ENCODE measurements around the gene CRLF2.
A peak's percentile ranks its signal among the peaks of the same experiment; 100 is the strongest.
"Not testable (repeated sequence)": the region's sequence is repeated elsewhere in the genome, so short reads cannot be mapped to it uniquely, and the experiment has no call there.

CRLF2 gene

GRCh38 chrX:1212532-1212931, at the start of gene CRLF2:
Gene CRLF2, minus strand, starts transcription at chrX:1212649. Its CDS starts 15 bp downstream, at chrX:1212634.
- Histone ChIP-seq H3K27ac (ENCODE audit: low read depth, low read length) (no peak within 1 kb of the TSS), H3K9me3 (ENCODE audit: control insufficient read depth, insufficient read depth, low read length) (no peaks in the 10 kb centered on the region), H3K27me3 (ENCODE audit: control insufficient read depth, insufficient read depth, low read length) (no peaks in the 10 kb centered on the region), H3K4me3 (ENCODE audit: low read depth, low read length) (no peak within 1 kb of the TSS), H3K36me3 (ENCODE audit: control insufficient read depth, insufficient read depth, low read length) (no peaks in the 10 kb centered on the region), H3K9ac (ENCODE audit: low read depth, low read length) (no peak within 1 kb of the TSS), H3K4me1 (ENCODE audit: control insufficient read depth, insufficient read depth, low read length) (no peaks in the 10 kb centered on the region)

GRCh38 chrX:1261771-1262170, 49.3 kb upstream of the CRLF2 start:
- not testable (repeated sequence) for H3K9ac ChIP-seq (ENCODE audit: low read depth, low read length); H3K4me3 ChIP-seq (ENCODE audit: low read depth, low read length); H3K27me3 ChIP-seq (ENCODE audit: control insufficient read depth, insufficient read depth, low read length); H3K27ac ChIP-seq (ENCODE audit: low read depth, low read length); H3K4me1 ChIP-seq (ENCODE audit: control insufficient read depth, insufficient read depth, low read length); H3K36me3 ChIP-seq (ENCODE audit: control insufficient read depth, insufficient read depth, low read length); H3K9me3 ChIP-seq (ENCODE audit: control insufficient read depth, insufficient read depth, low read length)

GRCh38 chrX:1261285-1261684, 48.8 kb upstream of the CRLF2 start:
- Histone ChIP-seq H3K9ac (ENCODE audit: low read depth, low read length) (no peak overlapping the region), H3K27ac (ENCODE audit: low read depth, low read length) (no peak overlapping the region), H3K9me3 (ENCODE audit: control insufficient read depth, insufficient read depth, low read length) (no peaks in the 10 kb centered on the region), H3K36me3 (ENCODE audit: control insufficient read depth, insufficient read depth, low read length) (peaks cover 3% of the 10 kb centered on the region; the same call in 1 of the 2 replicates), H3K4me3 (ENCODE audit: low read depth, low read length) (no peak overlapping the region), H3K27me3 (ENCODE audit: control insufficient read depth, insufficient read depth, low read length) (no peaks in the 10 kb centered on the region), H3K4me1 (ENCODE audit: control insufficient read depth, insufficient read depth, low read length) (no peaks in the 10 kb centered on the region; the same call in 1 of the 2 replicates)

GRCh38 chrX:1252861-1253260, 40.4 kb upstream of the CRLF2 start:
- no peaks in the 10 kb centered on the region for H3K27me3 ChIP-seq (ENCODE audit: control insufficient read depth, insufficient read depth, low read length)

GRCh38 chrX:1249101-1249887, 36.8 kb upstream of the CRLF2 start:
- Histone ChIP-seq H3K27ac (ENCODE audit: low read depth, low read length) (peak overlapping the region; percentile 96), H3K27me3 (ENCODE audit: control insufficient read depth, insufficient read depth, low read length) (no peaks in the 10 kb centered on the region), H3K36me3 (ENCODE audit: control insufficient read depth, insufficient read depth, low read length) (no peaks in the 10 kb centered on the region), H3K4me1 (ENCODE audit: control insufficient read depth, insufficient read depth, low read length) (peaks cover 14% of the 10 kb centered on the region), H3K9ac (ENCODE audit: low read depth, low read length) (peak overlapping the region; percentile 45), H3K4me3 (ENCODE audit: low read depth, low read length) (peak overlapping the region; percentile 52), H3K9me3 (ENCODE audit: control insufficient read depth, insufficient read depth, low read length) (peaks cover 5% of the 10 kb centered on the region)

More at GRCh38 chrX:1252861-1253260, 40.4 kb upstream of the CRLF2 start:
- no peak overlapping the region for H3K27ac ChIP-seq (ENCODE audit: low read depth, low read length)
- H3K9me3 ChIP-seq (ENCODE audit: control insufficient read depth, insufficient read depth, low read length) = peaks cover 5% of the 10 kb centered on the region
- no peaks in the 10 kb centered on the region for H3K36me3 ChIP-seq (ENCODE audit: control insufficient read depth, insufficient read depth, low read length)
- no peak overlapping the region for H3K4me3 ChIP-seq (ENCODE audit: low read depth, low read length)
- H3K4me1 ChIP-seq (ENCODE audit: control insufficient read depth, insufficient read depth, low read length) = peaks cover 9% of the 10 kb centered on the region
- no peak overlapping the region for H3K9ac ChIP-seq (ENCODE audit: low read depth, low read length)

GRCh38 chrX:1248331-1249061, 36.0 kb upstream of the CRLF2 start:
- Histone ChIP-seq H3K9ac (ENCODE audit: low read depth, low read length) (peak overlapping the region; percentile 45), H3K27me3 (ENCODE audit: control insufficient read depth, insufficient read depth, low read length) (no peaks in the 10 kb centered on the region), H3K27ac (ENCODE audit: low read depth, low read length) (peak overlapping the region; percentile 96), H3K4me3 (ENCODE audit: low read depth, low read length) (peak overlapping the region; percentile 52), H3K4me1 (ENCODE audit: control insufficient read depth, insufficient read depth, low read length) (peaks cover 14% of the 10 kb centered on the region), H3K36me3 (ENCODE audit: control insufficient read depth, insufficient read depth, low read length) (no peaks in the 10 kb centered on the region), H3K9me3 (ENCODE audit: control insufficient read depth, insufficient read depth, low read length) (peaks cover 2% of the 10 kb centered on the region)

- H3K36me3 ChIP-seq (ENCODE audit: control insufficient read depth, insufficient read depth, low read length) = no peaks in the 10 kb centered on the region
- no peaks in the 10 kb centered on the region for H3K9me3 ChIP-seq (ENCODE audit: control insufficient read depth, insufficient read depth, low read length)
- H3K27me3 ChIP-seq (ENCODE audit: control insufficient read depth, insufficient read depth, low read length) = no peaks in the 10 kb centered on the region
- no peak overlapping the region for H3K27ac ChIP-seq (ENCODE audit: low read depth, low read length)
- H3K9ac ChIP-seq (ENCODE audit: low read depth, low read length) = no peak overlapping the region
- H3K4me3 ChIP-seq (ENCODE audit: low read depth, low read length) = no peak overlapping the region
- peaks cover 14% of the 10 kb centered on the region for H3K4me1 ChIP-seq (ENCODE audit: control insufficient read depth, insufficient read depth, low read length)
Measured at GRCh38 chrX:1246816-1247215, 34.4 kb upstream of the CRLF2 start.

- Histone ChIP-seq H3K27me3 (ENCODE audit: control insufficient read depth, insufficient read depth, low read length) (no peaks in the 10 kb centered on the region), H3K9ac (ENCODE audit: low read depth, low read length) (no peak overlapping the region), H3K9me3 (ENCODE audit: control insufficient read depth, insufficient read depth, low read length) (no peaks in the 10 kb centered on the region), H3K4me1 (ENCODE audit: control insufficient read depth, insufficient read depth, low read length) (peaks cover 13% of the 10 kb centered on the region), H3K4me3 (ENCODE audit: low read depth, low read length) (no peak overlapping the region), H3K27ac (ENCODE audit: low read depth, low read length) (no peak overlapping the region), H3K36me3 (ENCODE audit: control insufficient read depth, insufficient read depth, low read length) (no peaks in the 10 kb centered on the region)
Measured at GRCh38 chrX:1244164-1245076, 32.0 kb upstream of the CRLF2 start.

- no peaks in the 10 kb centered on the region for H3K36me3 ChIP-seq (ENCODE audit: control insufficient read depth, insufficient read depth, low read length)
- no peak overlapping the region for H3K4me3 ChIP-seq (ENCODE audit: low read depth, low read length)
- peaks cover 5% of the 10 kb centered on the region for H3K4me1 ChIP-seq (ENCODE audit: control insufficient read depth, insufficient read depth, low read length)
- no peaks in the 10 kb centered on the region for H3K9me3 ChIP-seq (ENCODE audit: control insufficient read depth, insufficient read depth, low read length)
- no peaks in the 10 kb centered on the region for H3K27me3 ChIP-seq (ENCODE audit: control insufficient read depth, insufficient read depth, low read length)
- H3K9ac ChIP-seq (ENCODE audit: low read depth, low read length) = no peak overlapping the region
- H3K27ac ChIP-seq (ENCODE audit: low read depth, low read length) = peak overlapping the region; percentile 84
Measured at GRCh38 chrX:1242891-1243402, 30.5 kb upstream of the CRLF2 start.

- not testable (repeated sequence) for H3K9me3 ChIP-seq (ENCODE audit: control insufficient read depth, insufficient read depth, low read length); H3K9ac ChIP-seq (ENCODE audit: low read depth, low read length); H3K27ac ChIP-seq (ENCODE audit: low read depth, low read length)
Measured at GRCh38 chrX:1240551-1240950, 28.1 kb upstream of the CRLF2 start.

More at GRCh38 chrX:1240551-1240950, 28.1 kb upstream of the CRLF2 start:
- H3K4me3 ChIP-seq (ENCODE audit: low read depth, low read length); H3K27me3 ChIP-seq (ENCODE audit: control insufficient read depth, insufficient read depth, low read length); H3K4me1 ChIP-seq (ENCODE audit: control insufficient read depth, insufficient read depth, low read length); H3K36me3 ChIP-seq (ENCODE audit: control insufficient read depth, insufficient read depth, low read length): not testable (repeated sequence)

Measured in HUES48 (cell line).